Ovary (tissue), 3 donors: ENCODE data around the gene LDLRAD4.

ENCODE experiments used
- EP300 ChIP-seq: sonication (generic); formaldehyde crosslinking; IDR thresholded peaks from one replicate; pipeline ENCODE4 v1.6.1; 2017; ENCODE audit warnings: antibody characterized with exemption
- TF ChIP-seq, protein P1 (sequence below), 3 donors: fragments of 450-650 bp in 2 of 3; fragments of 200-600 bp in 1 of 3; IDR thresholded peaks; one replicate each; pipeline versions ENCODE4 v1.5.1 to v1.8.0; 2016 to 2022; ENCODE audit warnings: antibody characterized with exemption in 3 of 3, mild to moderate bottlenecking in 1 of 3
- donor health status: DM: no; HTN: no; CAD: no.

DNA sequence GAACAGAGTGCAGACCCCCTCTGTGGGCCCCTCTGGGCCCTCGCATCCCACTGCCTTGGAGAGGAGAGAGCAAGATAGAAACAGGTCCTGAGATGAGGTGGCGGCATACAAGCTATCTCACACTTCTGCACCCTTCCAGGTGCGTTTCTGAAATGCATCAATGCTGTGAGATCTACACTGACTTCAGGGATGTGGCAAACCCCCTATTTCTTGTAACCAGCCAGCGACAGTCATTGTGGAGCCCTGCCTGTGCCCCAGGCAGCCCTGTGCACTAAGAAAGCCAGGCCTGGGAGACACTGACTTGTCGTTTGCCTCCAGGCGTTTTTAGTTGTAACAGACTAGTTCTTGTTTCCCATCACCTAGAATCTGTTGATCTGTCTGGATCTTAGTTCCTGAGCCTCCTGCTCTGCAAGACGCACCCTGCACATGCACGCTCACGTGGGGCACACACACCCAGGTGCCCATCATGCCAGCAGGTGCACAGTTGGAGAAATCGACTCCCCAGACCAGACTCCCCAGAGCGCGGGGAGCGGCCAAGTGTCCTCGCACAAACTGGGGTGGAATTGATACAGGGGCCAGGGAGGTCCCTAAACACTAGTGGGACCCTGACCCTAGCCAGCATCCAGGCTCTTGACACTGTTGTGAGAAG, 269.8 kb downstream of the LDLRAD4 start:
- TF ChIP-seq EP300 = no peak
- TF ChIP-seq, protein P1, sequence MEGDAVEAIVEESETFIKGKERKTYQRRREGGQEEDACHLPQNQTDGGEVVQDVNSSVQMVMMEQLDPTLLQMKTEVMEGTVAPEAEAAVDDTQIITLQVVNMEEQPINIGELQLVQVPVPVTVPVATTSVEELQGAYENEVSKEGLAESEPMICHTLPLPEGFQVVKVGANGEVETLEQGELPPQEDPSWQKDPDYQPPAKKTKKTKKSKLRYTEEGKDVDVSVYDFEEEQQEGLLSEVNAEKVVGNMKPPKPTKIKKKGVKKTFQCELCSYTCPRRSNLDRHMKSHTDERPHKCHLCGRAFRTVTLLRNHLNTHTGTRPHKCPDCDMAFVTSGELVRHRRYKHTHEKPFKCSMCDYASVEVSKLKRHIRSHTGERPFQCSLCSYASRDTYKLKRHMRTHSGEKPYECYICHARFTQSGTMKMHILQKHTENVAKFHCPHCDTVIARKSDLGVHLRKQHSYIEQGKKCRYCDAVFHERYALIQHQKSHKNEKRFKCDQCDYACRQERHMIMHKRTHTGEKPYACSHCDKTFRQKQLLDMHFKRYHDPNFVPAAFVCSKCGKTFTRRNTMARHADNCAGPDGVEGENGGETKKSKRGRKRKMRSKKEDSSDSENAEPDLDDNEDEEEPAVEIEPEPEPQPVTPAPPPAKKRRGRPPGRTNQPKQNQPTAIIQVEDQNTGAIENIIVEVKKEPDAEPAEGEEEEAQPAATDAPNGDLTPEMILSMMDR (IDR thresholded peaks at IDR 0.05) = no peak
